ENCODE results near the gene FAM241A.

GRCh38 chr4:112119353-112119783 lies 25.9 kb upstream of the FAM241A start:
- no peak for TF ChIP-seq POLR2A (IDR thresholded peaks at IDR 0.05; ENCODE audit: low read length)
- no peak for TF ChIP-seq GATA1 (IDR thresholded peaks at IDR 0.05; ENCODE audit: low read depth, low read length)
